HG03097 (cell line): ENCODE results near the gene GCNT2.
"Not testable (repeated sequence)": the region's sequence is repeated elsewhere in the genome, so short reads cannot be mapped to it uniquely, and the experiment has no call there.

Experiments
- ATAC-seq: cut with Tn5 transposase; IDR thresholded peaks from one replicate; pipeline ENCODE4 v1.9.1; 2021; ENCODE audit not compliant: unreplicated experiment, low FRiP score

GCNT2 gene

DNA sequence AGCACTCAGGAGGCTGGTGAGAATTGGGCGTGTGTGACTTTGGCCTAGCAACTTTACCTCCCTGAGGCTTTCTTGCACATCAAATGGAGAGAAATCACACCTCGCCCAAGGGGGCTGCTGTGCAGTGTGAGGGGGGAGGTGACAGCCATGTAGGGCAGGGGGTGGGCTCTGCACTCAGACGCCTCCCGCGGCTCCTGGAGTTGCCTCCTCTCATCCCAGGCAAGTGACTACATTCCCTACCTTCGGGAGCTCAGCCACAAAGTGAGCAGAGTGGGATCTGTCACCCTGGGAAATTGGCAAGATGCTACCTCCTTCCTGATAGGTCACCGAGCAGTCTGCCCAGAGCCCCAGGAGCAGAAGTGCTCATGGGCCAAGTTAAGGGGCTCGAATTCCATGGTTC, 56.0 kb downstream of the GCNT2 start:
- ATAC-seq = no peak

GRCh38 chr6:10578723-10579122, 57.6 kb downstream of the GCNT2 start:
- no peak for ATAC-seq

DNA sequence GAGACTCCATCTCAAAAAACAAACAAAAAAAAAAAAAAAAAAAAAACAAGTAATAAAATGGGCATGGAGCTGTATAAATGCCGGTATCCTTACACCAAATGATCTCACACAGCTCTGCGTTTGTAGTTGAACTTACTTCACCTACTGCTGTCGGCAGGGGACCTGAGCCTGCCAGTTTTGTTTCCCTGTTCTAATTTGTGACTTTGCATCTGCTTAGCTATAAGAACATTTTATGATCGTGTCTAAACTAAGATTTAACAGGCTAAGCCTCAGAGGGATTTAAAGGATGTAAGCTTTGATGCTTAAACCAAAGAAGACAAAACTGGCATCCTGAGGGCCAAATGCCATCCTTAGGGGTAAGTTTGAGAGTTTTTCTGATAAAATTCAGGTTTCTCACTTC, 58.7 kb downstream of the GCNT2 start:
- ATAC-seq = no peak

DNA sequence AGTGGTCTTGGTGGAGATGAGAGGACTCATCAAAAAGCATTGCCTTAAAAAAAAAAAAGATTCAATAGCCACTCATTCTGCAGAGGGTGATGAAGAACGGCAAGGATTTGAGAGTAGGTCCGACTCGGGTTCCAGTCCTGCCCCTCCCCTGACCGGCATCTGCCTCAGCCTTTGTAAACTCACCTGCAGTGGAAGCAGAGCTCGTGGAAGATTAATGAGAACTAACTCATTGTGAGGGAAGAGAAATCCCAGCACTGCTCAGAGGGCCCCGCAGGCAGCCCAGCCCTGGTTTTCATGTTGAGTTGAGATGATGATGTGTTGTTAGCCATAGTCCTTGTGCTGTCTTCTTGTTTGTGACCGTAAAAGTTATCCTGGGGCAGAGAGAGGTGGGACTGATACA, 59.4 kb downstream of the GCNT2 start:
- no peak for ATAC-seq

DNA sequence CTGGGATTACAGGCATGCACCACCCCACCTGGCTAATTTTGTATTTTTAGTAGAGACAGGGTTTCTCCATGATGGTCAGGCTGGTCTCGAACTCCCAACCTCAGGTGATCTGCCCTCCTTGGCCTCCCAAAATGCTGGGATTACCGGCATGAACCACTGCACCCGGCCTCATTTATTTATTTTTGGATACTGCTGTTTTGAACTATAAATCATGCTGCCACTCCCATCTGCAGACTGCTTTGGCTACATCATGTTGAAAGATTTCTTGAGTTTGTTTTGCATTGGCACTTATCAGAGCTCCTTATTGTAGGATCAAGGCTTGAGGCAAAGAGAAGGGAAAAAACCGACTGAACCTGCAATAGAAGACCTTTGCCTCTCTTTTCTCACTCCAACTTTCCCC, 60.3 kb downstream of the GCNT2 start:
- not testable (repeated sequence) for ATAC-seq

DNA sequence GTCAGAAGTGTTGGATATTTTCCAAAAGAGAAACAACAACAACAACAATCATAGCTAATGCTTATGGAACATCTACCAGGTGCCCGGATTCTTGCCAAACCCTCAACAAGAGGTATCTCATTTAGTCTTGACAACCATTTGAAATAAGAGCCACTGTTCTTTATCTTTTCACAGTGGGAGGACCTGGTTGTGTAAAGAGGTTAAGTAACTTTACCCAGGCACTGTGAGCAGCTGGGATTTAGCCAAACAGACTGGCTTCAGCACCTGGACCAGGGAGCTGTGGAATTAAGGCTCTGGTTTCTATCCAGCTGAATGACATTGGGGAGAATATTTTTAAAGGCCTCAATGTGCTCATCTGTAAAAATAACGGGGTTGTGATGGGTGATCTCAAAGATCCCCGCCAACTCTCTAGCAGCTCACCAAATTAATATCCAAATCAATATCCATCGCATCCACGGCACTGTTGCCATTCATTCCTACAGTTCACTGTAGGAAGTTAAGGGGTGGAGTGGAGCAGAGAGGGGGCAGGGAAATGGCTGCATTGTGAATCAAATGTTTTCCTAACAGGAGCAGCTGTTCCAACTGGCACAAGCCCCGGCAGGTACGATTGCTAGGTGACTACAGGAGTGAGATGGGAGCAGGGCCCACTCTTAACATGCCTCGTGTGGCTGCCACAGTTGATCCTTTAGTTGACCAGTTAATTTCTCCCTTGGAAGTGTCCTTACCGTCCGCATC, 61.8 kb downstream of the GCNT2 start:
- no peak for ATAC-seq

DNA sequence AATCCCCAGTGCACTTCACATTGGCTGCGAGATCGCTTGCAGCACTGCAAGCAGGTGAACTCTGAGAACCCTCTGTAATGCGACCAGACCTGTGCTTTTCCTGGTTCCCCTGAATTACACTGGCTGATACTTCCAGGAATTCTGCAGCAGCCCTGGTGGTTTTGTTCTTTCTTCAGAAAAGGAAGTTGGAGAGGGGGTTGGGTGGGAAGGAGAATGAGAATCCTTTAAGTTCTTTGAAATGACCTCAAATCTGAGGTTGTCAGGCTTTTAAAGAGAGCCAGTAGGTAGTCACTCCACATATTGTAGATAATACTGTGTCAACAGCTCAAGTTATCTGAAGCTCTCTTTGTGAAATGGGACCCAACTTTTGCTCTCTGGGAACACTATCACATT, 62.4 kb downstream of the GCNT2 start:
- no peak for ATAC-seq

DNA sequence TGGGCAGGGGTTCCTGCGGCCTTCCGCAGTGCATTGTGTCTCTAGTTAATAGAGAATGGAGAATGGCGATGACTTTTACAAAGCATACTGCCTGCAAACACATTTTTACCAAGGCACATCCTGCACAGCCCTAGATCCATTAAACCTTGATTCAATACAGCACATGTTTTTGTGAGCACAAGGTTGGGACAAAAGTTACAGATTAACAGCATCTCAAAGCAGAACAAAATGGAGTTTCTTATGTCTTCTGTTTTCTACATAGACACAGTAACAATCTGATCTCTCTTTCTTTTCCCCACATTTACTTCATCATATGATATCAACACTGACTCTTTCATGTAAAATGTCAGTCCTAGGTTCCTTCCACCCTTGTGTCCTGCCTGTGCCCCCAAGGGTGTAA, 63.5 kb downstream of the GCNT2 start:
- no peak for ATAC-seq

GRCh38 chr6:10585209-10585845, 64.2 kb downstream of the GCNT2 start:
- ATAC-seq = no peak

GRCh38 chr6:10586302-10586701, 65.2 kb downstream of the GCNT2 start:
- no peak for ATAC-seq

- ATAC-seq = no peak
Observed at GRCh38 chr6:10587656-10588406, 66.7 kb downstream of the GCNT2 start.

DNA sequence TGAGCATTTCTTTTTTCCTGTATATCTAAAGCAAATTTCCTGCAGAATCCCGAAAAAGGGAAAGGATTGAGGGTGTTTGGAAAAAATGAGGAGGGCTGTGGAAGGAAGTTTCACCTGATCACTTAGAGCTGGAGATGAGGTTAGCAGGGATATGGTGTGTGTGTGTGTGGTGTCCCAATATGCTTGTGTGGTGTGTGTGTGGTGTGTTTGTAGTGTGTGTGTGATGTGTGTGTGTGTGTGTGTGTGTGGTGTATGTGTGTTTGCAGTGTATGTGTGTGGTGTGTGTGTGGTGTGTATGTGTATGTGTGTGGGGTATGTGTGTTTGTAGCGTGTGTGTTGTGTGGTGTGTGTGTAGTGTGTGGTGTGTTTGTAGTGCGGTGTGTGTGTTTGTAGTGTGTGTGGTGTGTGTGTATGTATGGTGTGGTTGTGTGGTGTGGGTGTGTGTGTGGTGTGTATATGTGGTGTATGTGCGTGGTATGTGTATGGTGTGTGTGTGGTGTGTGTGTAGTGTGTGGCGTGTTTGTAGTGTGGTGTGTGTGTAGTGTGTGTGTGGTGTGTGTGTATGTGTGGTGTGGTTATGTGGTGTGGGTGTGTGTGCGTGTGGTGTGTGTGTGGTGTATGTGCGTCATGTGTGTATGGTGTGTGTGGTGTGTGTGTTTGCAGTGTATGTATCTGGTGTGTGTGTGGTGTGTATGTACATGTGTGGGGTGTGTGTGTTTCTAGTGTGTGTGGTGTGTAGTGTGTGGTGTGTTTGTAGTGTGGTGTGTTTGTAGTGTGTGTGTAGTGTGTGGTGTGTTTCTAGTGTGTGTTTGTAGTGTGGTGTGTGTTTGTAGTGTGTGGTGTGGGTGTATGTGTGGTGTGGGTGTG, 67.6 kb downstream of the GCNT2 start:
- ATAC-seq = no peak

DNA sequence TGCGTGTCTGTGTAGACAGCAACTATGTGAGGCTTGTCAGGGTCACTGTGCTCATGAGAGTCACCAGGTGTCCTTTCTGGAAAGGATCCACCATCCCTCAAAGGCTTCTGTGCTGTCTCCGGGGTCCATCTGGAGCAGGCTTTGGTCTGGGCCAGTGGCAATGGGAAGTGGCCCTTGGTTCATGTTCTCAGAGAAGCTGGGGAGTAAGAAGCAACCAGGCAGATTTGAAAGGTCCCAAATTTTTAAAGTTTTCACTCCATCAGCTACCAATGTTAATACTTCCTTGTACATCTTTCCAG, 68.2 kb downstream of the GCNT2 start:
- no peak for ATAC-seq

DNA sequence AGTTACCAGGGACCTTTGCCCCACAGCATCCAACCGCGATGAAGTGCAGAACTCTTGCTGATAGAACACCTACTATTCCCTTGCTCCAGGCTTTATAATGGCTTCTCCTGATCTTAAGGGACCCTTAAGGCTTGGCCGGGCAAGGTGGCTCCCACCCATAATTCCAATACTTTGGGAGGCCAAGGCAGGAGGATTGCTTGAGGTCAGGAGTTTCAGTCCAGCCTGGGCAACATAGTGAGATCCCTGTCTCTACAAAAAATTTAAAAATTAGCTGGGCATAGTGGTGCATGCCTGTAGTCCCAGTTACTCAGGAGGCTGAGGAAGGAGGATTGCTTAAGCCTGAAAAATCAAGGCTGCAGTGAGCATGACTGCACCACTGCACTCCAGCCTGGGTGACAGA, 68.8 kb downstream of the GCNT2 start:
- no peak for ATAC-seq

DNA sequence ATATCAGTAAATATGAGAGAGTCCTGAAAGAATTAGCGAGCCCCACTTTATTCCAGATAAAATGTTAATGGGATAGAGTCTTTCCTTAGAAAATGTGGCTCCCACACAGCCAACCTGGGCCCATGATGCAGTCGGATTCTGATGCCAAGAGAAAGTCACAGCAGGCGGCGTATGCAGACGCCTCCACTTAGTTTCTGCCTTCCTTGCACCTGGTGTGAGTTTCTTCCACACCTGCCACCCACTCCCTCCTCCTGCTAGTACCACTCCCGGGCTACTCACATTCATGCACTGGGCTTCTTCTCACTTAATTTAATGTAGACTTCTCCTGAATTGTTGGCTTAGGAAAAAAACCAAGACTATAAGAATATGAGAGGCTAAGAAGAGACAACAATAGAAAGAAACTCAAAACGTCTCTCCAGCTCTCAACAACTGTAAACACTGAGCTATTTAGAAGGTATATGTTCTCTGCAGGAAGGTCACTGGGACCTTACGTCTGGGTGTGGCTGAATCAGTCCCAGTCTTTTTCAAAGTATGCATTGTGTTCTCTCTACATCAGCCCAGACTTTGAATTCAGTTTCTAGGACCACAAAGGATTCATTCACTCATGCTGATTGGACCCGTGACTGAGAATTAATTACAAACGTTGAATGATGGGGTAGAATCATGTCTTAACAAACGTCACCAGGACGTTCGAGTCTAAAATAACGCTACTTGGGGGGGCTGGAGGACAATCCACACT, 70.4 kb downstream of the GCNT2 start:
- no peak for ATAC-seq

GRCh38 chr6:10595731-10596664, 74.8 kb downstream of the GCNT2 start:
- ATAC-seq = no peak

GRCh38 chr6:10597499-10598001, 76.4 kb downstream of the GCNT2 start:
- ATAC-seq = no peak

DNA sequence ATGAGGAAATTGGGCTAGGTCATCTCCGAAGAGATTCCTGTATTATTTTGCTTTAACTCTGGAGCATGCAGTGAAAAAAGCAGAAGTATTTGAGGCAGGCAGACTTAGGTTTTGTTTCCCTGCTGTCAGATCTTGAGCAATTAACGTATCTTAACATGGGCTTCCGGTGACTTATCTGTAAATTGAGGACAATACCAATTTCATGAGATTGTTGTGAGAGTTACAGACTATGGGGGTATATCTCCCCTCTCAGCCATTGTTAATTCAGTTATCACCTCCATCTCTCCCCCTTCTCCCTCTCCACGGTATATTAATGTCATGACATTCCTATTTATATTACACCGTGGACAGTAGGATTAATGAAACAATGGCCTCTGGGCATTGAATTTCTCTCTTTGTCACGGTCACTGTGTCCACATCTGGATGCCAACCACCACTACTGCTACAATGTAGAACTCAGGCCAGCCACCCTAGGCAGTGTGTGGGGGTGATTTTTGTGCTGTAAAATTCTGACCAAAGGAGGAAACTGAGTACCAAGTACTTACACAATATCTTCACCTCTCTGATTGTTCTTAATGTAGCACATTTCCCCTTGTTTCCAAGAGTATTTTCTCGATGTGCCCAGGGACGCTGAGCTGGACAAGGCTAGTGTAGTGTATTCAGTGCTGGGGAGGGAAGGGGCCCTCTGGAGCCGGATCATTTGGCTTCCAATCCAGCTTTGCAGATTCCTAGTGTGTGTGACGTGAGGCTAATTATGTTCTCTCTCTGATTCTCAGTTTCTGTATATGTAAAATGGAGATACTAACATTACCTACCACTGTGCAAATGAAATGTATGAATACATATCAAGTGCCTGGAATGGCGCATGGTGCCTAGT, 77.2 kb downstream of the GCNT2 start:
- no peak for ATAC-seq
